LHCN-M2 (cell line): ENCODE measurements around the gene LMBR1. TPM values are rescaled to one million over a fixed set of nuclear protein-coding genes. Genes with fewer than 3 reads are reported as not detected.

Experiments
- total RNA-seq: library from RNA; depleted of rRNA; stranded (reverse); fragments of >200 nt; gene quantifications from 2 replicates; pipeline ENCODE4 v1.2.3, GENCODE V29; 2014; rRNA removed

Gene LMBR1
- total RNA-seq, 1 experiment from 2014 or later: 52.0 TPM

Other genes with a start within 250 kb of the LMBR1 start
- 13.7 and 17.4 TPM in 2 replicates for gene NOM1, start 56.5 kb upstream of the LMBR1 start, total RNA-seq
- not detected in 2 replicates for gene MNX1, start 117.5 kb upstream of the LMBR1 start, total RNA-seq
- gene UBE3C, start 245.7 kb upstream of the LMBR1 start, total RNA-seq: 127 and 131 TPM in 2 replicates